Neural progenitor cell (in vitro differentiated cells): ENCODE measurements around the gene ANGEL1. TPM values are rescaled to one million over a fixed set of nuclear protein-coding genes. Genes with fewer than 3 reads are reported as not detected.

Experiments
- DNase-seq: peaks from one replicate; pipeline ENCODE4 v3.0.0-alpha.2; 2016; ENCODE audit warnings: low spot score
- H2AFZ ChIP-seq: fragments of 200-600 bp; sonication (generic); replicated peaks from 2 replicates; pipeline ENCODE4 v1.6.1; 2016; ENCODE audit warnings: antibody characterized with exemption
- H3F3A ChIP-seq: fragments of 200-600 bp; sonication (generic); 2 replicates; pipeline ENCODE4 v1.6.1; 2016; ENCODE audit warnings: antibody characterized with exemption, low read depth
- H3K27ac ChIP-seq: fragments of 200-600 bp; sonication (generic); 2 replicates; pipeline ENCODE4 v1.5.1; 2016; ENCODE audit warnings: mild to moderate bottlenecking
- H3K27me3 ChIP-seq: fragments of 200-600 bp; sonication (generic); 2 replicates; pipeline ENCODE4 v1.6.1; 2016; ENCODE audit warnings: mild to moderate bottlenecking, moderate library complexity
- H3K36me3 ChIP-seq: fragments of 200-600 bp; sonication (generic); 2 replicates; pipeline ENCODE4 v1.5.1; 2016
- H3K4me1 ChIP-seq: fragments of 200-600 bp; sonication (generic); 2 replicates; pipeline ENCODE4 v1.6.1; 2016; ENCODE audit warnings: mixed run types
- H3K4me2 ChIP-seq: fragments of 200-600 bp; sonication (generic); 2 replicates; pipeline ENCODE4 v1.6.1; 2016
- H3K4me3 ChIP-seq: fragments of 200-600 bp; sonication (generic); 2 replicates; pipeline ENCODE4 v1.5.1; 2016
- H3K79me2 ChIP-seq: fragments of 200-600 bp; sonication (generic); 2 replicates; pipeline ENCODE4 v1.6.1; 2016; ENCODE audit warnings: low read depth
- H3K9ac ChIP-seq: fragments of 200-600 bp; sonication (generic); 2 replicates; pipeline ENCODE4 v1.6.1; 2016
- H3K9me3 ChIP-seq: fragments of 200-600 bp; sonication (generic); 2 replicates; pipeline ENCODE4 v1.5.1; 2016; ENCODE audit warnings: low read depth
- H4K20me1 ChIP-seq: fragments of 200-600 bp; sonication (generic); 2 replicates; pipeline ENCODE4 v1.6.1; 2016; ENCODE audit warnings: low read depth
- H3K27ac Mint-ChIP-seq: 3 replicates; pipeline ENCODE4 v1.8.0; 2021; ENCODE audit warnings: mixed read lengths
- H3K27me3 Mint-ChIP-seq: 2 replicates; pipeline ENCODE4 v1.8.0; 2022; ENCODE audit warnings: low read depth, mild to moderate bottlenecking, inconsistent platforms, moderate library complexity, mixed read lengths; ENCODE audit not compliant: insufficient read depth
- H3K36me3 Mint-ChIP-seq: 3 replicates; pipeline ENCODE4 v1.8.0; 2021; ENCODE audit warnings: mixed read lengths
- H3K4me1 Mint-ChIP-seq: 3 replicates; pipeline ENCODE4 v1.8.0; 2021; ENCODE audit warnings: mixed read lengths
- H3K4me3 Mint-ChIP-seq: 3 replicates; pipeline ENCODE4 v1.8.0; 2021; ENCODE audit warnings: mild to moderate bottlenecking, moderate library complexity, mixed read lengths
- H3K9me3 Mint-ChIP-seq: 3 replicates; pipeline ENCODE4 v1.8.0; 2020; ENCODE audit warnings: mixed read lengths
- CTCF ChIP-seq: fragments of 200-600 bp; sonication (generic); IDR thresholded peaks from 2 replicates; pipeline ENCODE4 v1.5.1; 2017; ENCODE audit warnings: antibody characterized with exemption, mild to moderate bottlenecking
- EZH2 ChIP-seq: fragments of 200-600 bp; sonication (generic); IDR thresholded peaks from 2 replicates; pipeline ENCODE4 v1.6.1; 2017; ENCODE audit warnings: antibody characterized with exemption, mild to moderate bottlenecking, moderate library complexity
- EZH2phosphoT487 ChIP-seq: fragments of 200-600 bp; sonication (generic); IDR thresholded peaks from 2 replicates; pipeline ENCODE4 v1.6.1; 2017; ENCODE audit warnings: antibody characterized with exemption
- total RNA-seq: library from RNA; depleted of rRNA; stranded (reverse); fragments of >200 nt; gene quantifications from 2 replicates; pipeline ENCODE4 v1.2.3, GENCODE V29; 2015; ENCODE audit warnings: low replicate concordance

ANGEL1 gene
- total RNA-seq, 1 donor from 2014 or later, result 23.2 TPM

- DNase-seq, result no peak
- H3K9me3 Mint-ChIP-seq, result peaks cover 3% of the 10 kb centered on the region
- H3K27me3 ChIP-seq, result no peaks in the 10 kb centered on the region
- no peak overlapping the region for H3K27ac Mint-ChIP-seq
- no peaks in the 10 kb centered on the region for H3K9me3 ChIP-seq
- no peak overlapping the region for H3K4me3 Mint-ChIP-seq
- no peaks in the 10 kb centered on the region for H4K20me1 ChIP-seq
- no peaks in the 10 kb centered on the region for H3K4me1 Mint-ChIP-seq
- no peak overlapping the region for H3K4me2 ChIP-seq
- no peaks in the 10 kb centered on the region for H3F3A ChIP-seq
- TF ChIP-seq EZH2phosphoT487 (no peak), EZH2 (no peak), CTCF (no peak)
- H2AFZ ChIP-seq, result no peak overlapping the region
- no peak overlapping the region for H3K27ac ChIP-seq
- H3K36me3 ChIP-seq, result no peaks in the 10 kb centered on the region
- no peak overlapping the region for H3K4me3 ChIP-seq
- H3K27me3 Mint-ChIP-seq, result peaks cover 2% of the 10 kb centered on the region
- H3K9ac ChIP-seq, result no peak overlapping the region
- no peaks in the 10 kb centered on the region for H3K79me2 ChIP-seq
- peaks cover 43% of the 10 kb centered on the region for H3K36me3 Mint-ChIP-seq
- no peaks in the 10 kb centered on the region for H3K4me1 ChIP-seq
Measured at GRCh38 chr14:76793324-76793723, 19.4 kb downstream of the ANGEL1 start.

- Histone ChIP-seq H3K27me3 (no peaks in the 10 kb centered on the region), H3K9ac (no peak overlapping the region), H3F3A (no peaks in the 10 kb centered on the region), H3K27ac (no peak overlapping the region), H3K79me2 (no peaks in the 10 kb centered on the region), H3K9me3 (no peaks in the 10 kb centered on the region), H3K4me2 (no peak overlapping the region), H3K4me1 (no peaks in the 10 kb centered on the region), H3K36me3 (no peaks in the 10 kb centered on the region), H2AFZ (no peak overlapping the region), H4K20me1 (no peaks in the 10 kb centered on the region), H3K4me3 (no peak overlapping the region)
- DNase-seq, result no peak
- Mint-ChIP-seq H3K27me3 (peaks cover 4% of the 10 kb centered on the region), H3K36me3 (peaks cover 42% of the 10 kb centered on the region), H3K4me3 (no peak overlapping the region), H3K27ac (no peak overlapping the region), H3K9me3 (peaks cover 3% of the 10 kb centered on the region), H3K4me1 (no peaks in the 10 kb centered on the region)
- no peak for TF ChIP-seq EZH2phosphoT487
- TF ChIP-seq CTCF, result no peak
Measured at GRCh38 chr14:76792422-76792821, 20.3 kb downstream of the ANGEL1 start.

DNA sequence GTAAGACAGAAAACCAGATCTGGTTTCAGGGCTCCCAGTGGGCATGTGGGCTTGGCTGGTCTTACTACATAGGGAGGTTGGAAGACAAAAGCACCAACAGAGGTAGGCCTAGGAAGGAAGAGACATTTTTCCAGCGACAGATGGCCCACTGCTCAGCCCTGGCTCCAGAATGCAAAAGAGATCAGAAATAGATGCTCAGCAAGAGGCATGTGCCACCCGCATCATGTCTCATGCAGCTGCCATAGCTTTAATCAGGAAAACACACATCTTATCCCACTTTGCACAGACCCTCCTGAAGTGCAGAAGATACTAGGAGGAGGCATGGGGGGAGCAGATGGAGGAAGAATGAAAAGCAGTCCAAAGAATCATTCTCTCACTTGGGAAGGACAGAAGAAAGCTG, 26.1 kb downstream of the ANGEL1 start:
- Mint-ChIP-seq H3K9me3 (no peaks in the 10 kb centered on the region), H3K36me3 (peaks cover 23% of the 10 kb centered on the region), H3K4me1 (peaks cover 5% of the 10 kb centered on the region), H3K4me3 (no peak overlapping the region), H3K27ac (no peak overlapping the region), H3K27me3 (peaks cover 7% of the 10 kb centered on the region)
- Histone ChIP-seq H3K27me3 (no peaks in the 10 kb centered on the region), H3K9ac (no peak overlapping the region), H3K4me2 (no peak overlapping the region), H3K9me3 (no peaks in the 10 kb centered on the region), H3K4me3 (no peak overlapping the region), H3K4me1 (no peaks in the 10 kb centered on the region), H2AFZ (no peak overlapping the region), H3K36me3 (no peaks in the 10 kb centered on the region), H3K27ac (no peak overlapping the region), H3K79me2 (no peaks in the 10 kb centered on the region), H3F3A (no peaks in the 10 kb centered on the region), H4K20me1 (no peaks in the 10 kb centered on the region)
- TF ChIP-seq EZH2phosphoT487, result no peak
- TF ChIP-seq EZH2, result no peak
- TF ChIP-seq CTCF, result no peak
- no peak for DNase-seq

GRCh38 chr14:76784881-76785280, 27.8 kb downstream of the ANGEL1 start:
- Histone ChIP-seq H3K9me3 (no peaks in the 10 kb centered on the region), H3K4me3 (no peak overlapping the region), H2AFZ (no peak overlapping the region), H3K4me2 (no peak overlapping the region), H3K27ac (no peak overlapping the region), H3F3A (no peaks in the 10 kb centered on the region), H3K4me1 (no peaks in the 10 kb centered on the region), H3K79me2 (no peaks in the 10 kb centered on the region), H3K27me3 (no peaks in the 10 kb centered on the region), H4K20me1 (no peaks in the 10 kb centered on the region), H3K9ac (no peak overlapping the region), H3K36me3 (no peaks in the 10 kb centered on the region)
- peaks cover 5% of the 10 kb centered on the region for H3K4me1 Mint-ChIP-seq
- TF ChIP-seq CTCF, result peak; percentile 97
- TF ChIP-seq EZH2phosphoT487, result no peak
- DNase-seq, result peak; percentile 94
- H3K36me3 Mint-ChIP-seq, result peaks cover 11% of the 10 kb centered on the region
- H3K27ac Mint-ChIP-seq, result no peak overlapping the region
- H3K4me3 Mint-ChIP-seq, result no peak overlapping the region
- H3K27me3 Mint-ChIP-seq, result peaks cover 10% of the 10 kb centered on the region
- H3K9me3 Mint-ChIP-seq, result no peaks in the 10 kb centered on the region
